HFFc6 (cell line): ENCODE measurements around the gene MEF2C. TPM values are rescaled to one million over a fixed set of nuclear protein-coding genes. Genes with fewer than 3 reads are reported as not detected.
"Not testable (repeated sequence)": the region's sequence is repeated elsewhere in the genome, so short reads cannot be mapped to it uniquely, and the experiment has no call there.

ENCODE experiments used
- DNase-seq: peaks from one replicate; pipeline ENCODE4 v3.0.0-alpha.2; 2018
- H3K27ac Mint-ChIP-seq: 2 replicates; pipeline ENCODE4 v1.8.0; 2020; ENCODE audit warnings: mild to moderate bottlenecking, mixed read lengths
- H3K27me3 Mint-ChIP-seq: 2 replicates; pipeline ENCODE4 v1.8.0; 2021; ENCODE audit warnings: mild to moderate bottlenecking, moderate library complexity, mixed read lengths; ENCODE audit not compliant: insufficient read depth
- H3K36me3 Mint-ChIP-seq: 2 replicates; pipeline ENCODE4 v1.8.0; 2021; ENCODE audit warnings: low read depth, mixed read lengths
- H3K4me1 Mint-ChIP-seq: 2 replicates; pipeline ENCODE4 v1.8.0; 2020; ENCODE audit warnings: low read depth, mixed read lengths
- H3K4me3 Mint-ChIP-seq: 2 replicates; pipeline ENCODE4 v1.8.0; 2020; ENCODE audit warnings: mild to moderate bottlenecking, moderate library complexity, mixed read lengths
- H3K9me3 Mint-ChIP-seq: 2 replicates; pipeline ENCODE4 v1.8.0; 2020; ENCODE audit warnings: mild to moderate bottlenecking, mixed read lengths
- CTCF ChIP-seq: fragments of 200-600 bp; sonication (generic); IDR thresholded peaks from 2 replicates; pipeline ENCODE4 v1.5.0; 2021; ENCODE audit warnings: antibody characterized with exemption, mild to moderate bottlenecking
- total RNA-seq, 6 experiments: library from RNA; stranded (reverse); fragmentation: NEBNext Ultra II Directional; extraction: Animal tissue kit (Norgen Biotek cat#: 25700); gene quantifications; 2 replicates in 1 of 6; 3 replicates in 5 of 6; pipeline ENCODE4 v1.2.3, GENCODE V29; 2021

Gene MEF2C
- total RNA-seq, 6 experiments from 2014 or later: 3.6 to 12.6 (median 9.2) TPM

DNA sequence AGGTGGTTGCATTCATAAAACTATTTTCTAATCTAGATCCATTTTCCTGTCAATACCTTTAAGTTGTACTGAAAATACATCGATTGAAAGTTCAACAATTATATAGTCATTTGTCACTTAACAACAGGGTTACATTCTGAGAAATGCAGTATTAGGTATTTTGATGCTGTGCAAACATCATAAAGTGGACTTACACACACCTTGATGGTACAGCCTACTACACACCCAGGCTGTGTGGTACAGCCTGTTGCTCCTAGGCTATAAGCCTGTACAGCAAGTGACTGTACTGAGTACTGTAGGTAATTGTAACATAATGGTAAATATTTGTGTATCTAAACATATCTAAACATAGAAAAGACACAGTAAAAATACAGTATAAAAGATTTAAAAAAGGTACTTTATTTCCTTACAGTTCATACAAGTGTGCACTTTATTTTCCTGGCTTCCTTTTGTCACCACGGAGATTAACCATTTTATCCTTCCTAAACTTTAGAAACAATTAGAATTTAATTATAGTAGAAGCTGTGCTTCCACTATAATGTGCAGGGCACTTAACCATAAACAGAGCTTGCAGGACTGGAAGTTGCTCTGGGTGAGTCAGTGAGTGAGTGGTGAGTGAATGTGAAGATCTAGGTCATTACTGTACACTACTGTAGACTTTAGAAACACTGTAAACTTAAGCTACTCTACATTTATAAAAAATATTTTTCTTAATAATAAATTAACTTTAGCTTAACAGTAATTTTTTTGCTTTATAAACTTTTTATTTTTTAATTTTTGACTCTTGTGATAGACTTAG, 42.9 kb upstream of the MEF2C start:
- Mint-ChIP-seq H3K36me3 (no peaks in the 10 kb centered on the region), H3K27me3 (no peaks in the 10 kb centered on the region)
- no peak for TF ChIP-seq CTCF

DNA sequence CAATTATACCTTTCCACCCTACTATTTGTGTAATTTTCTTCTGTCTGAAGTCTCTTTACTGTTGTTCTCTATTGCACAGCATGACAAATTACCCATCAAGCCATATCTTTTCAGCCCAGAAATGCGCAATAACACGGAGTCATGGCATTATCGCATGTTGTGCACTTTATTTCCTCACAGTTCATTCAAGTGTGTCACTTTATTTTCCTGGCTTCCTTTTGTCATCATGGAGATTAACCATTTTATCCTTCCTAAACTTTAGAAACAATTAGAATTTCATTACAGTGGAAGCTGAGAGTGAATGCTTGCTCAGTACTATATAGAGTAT, 41.3 kb upstream of the MEF2C start:
- DNase-seq: no peak
- no peak for TF ChIP-seq CTCF
- Mint-ChIP-seq H3K27ac (no peak overlapping the region), H3K27me3 (no peaks in the 10 kb centered on the region), H3K4me3 (no peak overlapping the region), H3K36me3 (no peaks in the 10 kb centered on the region), H3K4me1 (no peaks in the 10 kb centered on the region), H3K9me3 (no peaks in the 10 kb centered on the region)

More for the DNA sequence above, 42.9 kb upstream of the MEF2C start:
- Mint-ChIP-seq H3K27ac (no peak overlapping the region), H3K9me3 (no peaks in the 10 kb centered on the region), H3K4me1 (no peaks in the 10 kb centered on the region), H3K4me3 (no peak overlapping the region)
- peak; percentile 11 for DNase-seq

DNA sequence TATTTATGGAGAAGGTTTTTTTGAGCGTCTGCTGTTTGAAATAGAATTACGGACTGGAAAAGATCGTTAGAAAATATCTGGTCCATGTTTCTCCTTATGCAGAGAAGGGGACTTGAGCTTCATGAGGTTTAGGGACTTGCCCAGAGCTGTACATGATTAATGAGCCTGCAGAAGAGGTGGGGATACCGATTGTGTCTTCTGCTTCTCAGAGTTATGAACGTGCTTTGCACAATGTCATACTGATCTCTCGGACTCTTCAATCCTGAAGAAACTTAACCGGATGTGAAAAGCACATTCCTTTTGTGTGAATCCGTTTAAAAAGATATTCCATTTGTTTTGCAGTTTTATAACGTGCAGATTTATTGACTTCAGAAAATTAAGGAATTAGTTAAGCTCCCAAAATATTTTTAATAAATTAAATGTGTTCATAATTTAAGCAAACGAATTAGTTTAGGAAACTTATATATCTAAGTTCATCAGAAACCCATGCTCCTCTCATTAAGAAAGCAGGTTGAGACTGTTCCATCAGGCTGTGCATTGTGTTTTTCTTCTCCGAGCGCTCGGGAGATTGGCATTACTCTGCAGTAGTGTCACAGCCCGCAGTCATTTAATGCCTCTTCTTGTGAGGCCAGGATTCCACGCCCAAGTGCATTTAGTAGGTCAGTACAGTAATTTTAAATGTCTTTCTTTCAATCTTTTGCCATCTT, 40.8 kb upstream of the MEF2C start:
- Mint-ChIP-seq H3K27me3 (no peaks in the 10 kb centered on the region), H3K36me3 (no peaks in the 10 kb centered on the region), H3K4me1 (no peaks in the 10 kb centered on the region), H3K4me3 (no peak overlapping the region), H3K9me3 (no peaks in the 10 kb centered on the region), H3K27ac (no peak overlapping the region)
- no peak for TF ChIP-seq CTCF
- DNase-seq: no peak

- not testable (repeated sequence) for H3K27me3 Mint-ChIP-seq, H3K9me3 Mint-ChIP-seq, H3K4me3 Mint-ChIP-seq, H3K4me1 Mint-ChIP-seq, H3K27ac Mint-ChIP-seq, DNase-seq, H3K36me3 Mint-ChIP-seq
Measured at GRCh38 chr5:88912743-88913142, 29.8 kb upstream of the MEF2C start.

DNA sequence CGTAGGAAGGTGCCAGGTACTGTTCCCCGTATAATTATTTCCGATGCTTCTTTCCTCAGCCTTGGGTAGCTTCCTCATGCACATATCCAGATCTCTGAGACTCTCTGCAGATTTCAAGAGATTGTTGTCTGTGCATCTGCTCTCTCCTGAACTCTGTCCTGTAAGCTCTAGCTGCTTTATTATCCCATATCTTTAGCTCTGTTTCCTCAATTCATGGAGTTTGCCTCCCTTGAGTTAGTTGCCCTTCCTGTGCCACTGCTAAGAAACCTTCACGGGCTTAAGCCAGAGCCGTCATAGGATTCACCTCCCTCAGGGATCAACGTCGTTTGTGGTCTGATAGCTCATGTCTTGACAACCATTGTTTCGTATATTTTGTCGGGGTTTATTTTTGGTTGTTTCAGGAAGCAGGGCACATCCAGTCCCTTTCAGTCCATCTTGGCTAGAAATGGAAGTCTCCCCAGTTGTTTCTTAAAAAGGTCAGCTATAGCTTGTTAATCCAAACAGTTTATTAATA, 28.1 kb upstream of the MEF2C start:
- not testable (repeated sequence) for H3K36me3 Mint-ChIP-seq, H3K9me3 Mint-ChIP-seq, DNase-seq, H3K4me3 Mint-ChIP-seq, H3K27me3 Mint-ChIP-seq, H3K4me1 Mint-ChIP-seq, H3K27ac Mint-ChIP-seq

- not testable (repeated sequence) for H3K27ac Mint-ChIP-seq, DNase-seq, H3K4me1 Mint-ChIP-seq, H3K4me3 Mint-ChIP-seq, H3K9me3 Mint-ChIP-seq, H3K27me3 Mint-ChIP-seq, H3K36me3 Mint-ChIP-seq
Measured at GRCh38 chr5:88904478-88904877, 21.5 kb upstream of the MEF2C start.

DNA sequence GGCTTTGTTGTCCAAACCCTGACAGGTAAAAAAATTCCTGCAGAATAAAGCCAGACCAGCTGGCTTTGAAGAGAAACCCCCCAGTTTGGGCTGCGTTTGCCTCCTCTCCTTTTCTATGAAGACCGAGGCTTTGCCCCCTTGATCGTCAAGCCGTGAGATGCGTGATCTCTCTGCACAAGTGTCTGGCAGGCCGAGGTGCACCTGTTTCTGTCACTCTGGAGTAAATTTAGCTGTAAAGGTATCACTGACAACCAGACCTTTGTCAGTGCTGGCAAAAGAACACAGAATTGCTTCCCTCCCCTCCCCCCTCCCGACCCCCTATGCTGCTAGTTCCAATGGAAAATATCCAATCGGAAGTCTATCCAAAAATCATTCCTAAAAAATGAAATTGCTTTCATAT, 21.0 kb upstream of the MEF2C start:
- not testable (repeated sequence) for H3K36me3 Mint-ChIP-seq, H3K4me1 Mint-ChIP-seq, DNase-seq, H3K4me3 Mint-ChIP-seq, H3K27me3 Mint-ChIP-seq, H3K9me3 Mint-ChIP-seq, H3K27ac Mint-ChIP-seq

- not testable (repeated sequence) for H3K4me1 Mint-ChIP-seq, DNase-seq, H3K27me3 Mint-ChIP-seq, H3K9me3 Mint-ChIP-seq, H3K4me3 Mint-ChIP-seq, H3K27ac Mint-ChIP-seq, H3K36me3 Mint-ChIP-seq
Measured at GRCh38 chr5:88901077-88901476, 18.1 kb upstream of the MEF2C start.
